GM12801 (cell line): ENCODE data around the gene NDUFS1.

Source experiments
- CTCF ChIP-seq: IDR thresholded peaks from one replicate; pipeline ENCODE4 v1.5.1; 2011; ENCODE audit warnings: control low read depth; ENCODE audit not compliant: insufficient read length; ENCODE audit errors: extremely low read depth

Gene NDUFS1

DNA sequence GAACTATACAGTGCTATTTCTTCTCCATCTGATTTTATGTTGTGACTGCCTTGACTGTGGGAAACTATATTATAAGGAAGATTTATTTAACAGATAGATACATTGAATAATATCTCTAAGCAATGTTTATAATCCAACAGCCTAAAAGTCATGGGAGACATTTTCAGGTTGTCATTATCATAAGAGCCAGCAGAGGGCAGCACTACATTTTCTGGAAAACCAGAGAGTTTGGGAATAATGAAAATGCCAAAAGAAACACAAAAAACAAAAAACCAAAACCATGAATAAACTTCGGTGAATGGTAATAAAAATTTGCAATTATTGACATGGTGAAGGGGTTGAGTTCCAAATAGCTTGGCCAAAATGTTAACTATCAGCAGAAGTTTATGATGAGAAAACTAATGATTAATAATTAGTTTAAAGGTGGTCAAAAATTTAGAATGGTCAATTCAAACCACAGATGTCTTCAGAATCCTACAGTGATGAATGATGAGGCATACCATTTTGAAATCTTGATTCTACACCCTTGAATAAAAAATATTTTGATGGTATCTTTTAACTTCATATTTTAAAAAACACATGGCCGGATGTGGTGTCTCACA is 5.1 kb upstream of the NDUFS1 start:
- TF ChIP-seq CTCF = no peak

GRCh38 chr2:206163251-206163880 is 4.1 kb upstream of the NDUFS1 start:
- TF ChIP-seq CTCF = no peak

- TF ChIP-seq CTCF = no peak
Measured at GRCh38 chr2:206160807-206161179, 1.5 kb upstream of the NDUFS1 start.

- no peak for TF ChIP-seq CTCF
Measured at GRCh38 chr2:206160125-206160806, 1.0 kb upstream of the NDUFS1 start.

DNA sequence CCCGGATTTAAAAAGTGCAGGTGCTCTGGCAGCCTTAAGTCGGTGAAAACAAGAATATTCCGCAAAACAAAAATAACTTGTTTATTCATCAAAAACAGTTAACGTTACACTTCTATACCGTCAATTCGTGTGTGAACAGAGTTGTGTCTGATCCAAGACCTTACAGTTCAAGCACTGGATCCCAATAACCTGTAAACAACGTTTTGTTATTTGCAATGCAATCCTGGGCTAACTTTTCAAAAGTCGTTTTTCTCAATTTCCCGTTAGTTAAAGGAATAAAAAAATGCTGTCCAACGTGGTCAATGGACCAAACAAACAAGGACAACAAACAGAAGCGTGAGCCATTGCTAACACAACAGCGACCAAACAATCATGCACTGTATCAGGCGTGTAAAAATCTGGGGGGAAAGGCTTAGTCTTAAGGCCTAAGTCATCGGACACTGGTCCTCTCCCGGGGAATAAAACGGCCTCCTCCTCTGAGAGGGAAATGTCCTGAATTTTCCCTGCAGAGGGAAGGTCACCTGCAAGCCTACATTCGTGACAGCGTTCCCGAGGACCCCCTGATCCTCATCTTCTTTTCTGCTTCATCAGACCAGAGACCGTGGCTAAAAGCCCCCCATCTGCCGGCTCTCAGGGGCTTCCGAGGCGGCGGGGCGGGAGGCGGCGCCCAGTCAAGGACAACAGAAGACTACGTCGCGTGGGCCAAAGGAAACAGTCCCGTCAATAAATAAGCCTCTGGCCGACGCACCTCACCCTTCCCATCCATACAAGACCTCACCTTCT is 490 bp downstream of the NDUFS1 start:
- TF ChIP-seq CTCF = no peak

- TF ChIP-seq CTCF = no peak
Measured at GRCh38 chr2:206154197-206154596, 5.0 kb downstream of the NDUFS1 start.

- no peak for TF ChIP-seq CTCF
Measured at GRCh38 chr2:206150631-206151030, 8.6 kb downstream of the NDUFS1 start.
